Transverse colon (tissue), 4 donors: ENCODE measurements around the gene SYNGR1. TPM values are rescaled to one million over a fixed set of nuclear protein-coding genes. Genes with fewer than 3 reads are reported as not detected.

Experiments used
- DNase-seq: peaks from one replicate; pipeline ENCODE4 v3.0.0-alpha.2; 2019
- H3K27ac ChIP-seq, 4 donors: fragments of 200-600 bp; sonication (generic); 2 replicates each; pipeline ENCODE4 v1.5.1; 2016 to 2018; ENCODE audit warnings: inconsistent platforms in 4 of 4
- H3K27me3 ChIP-seq: fragments of 200-600 bp; sonication (generic); 2 replicates; pipeline ENCODE4 v1.5.1; 2017; ENCODE audit warnings: inconsistent platforms
- H3K36me3 ChIP-seq, 4 donors: fragments of 200-600 bp; sonication (generic); 2 replicates each; pipeline ENCODE4 v1.5.1; 2017 to 2019; ENCODE audit warnings: inconsistent platforms in 4 of 4
- H3K4me1 ChIP-seq, 4 donors: fragments of 200-600 bp; sonication (generic); 2 replicates each; pipeline ENCODE4 v1.5.1; 2017 to 2020; ENCODE audit warnings: inconsistent platforms in 4 of 4
- H3K4me3 ChIP-seq, 4 donors: fragments of 200-600 bp; sonication (generic); 1 replicate in 1 of 4; 2 replicates in 3 of 4; pipeline versions ENCODE4 v1.5.1 to v1.6.1; 2017 to 2019; ENCODE audit warnings: inconsistent platforms in 4 of 4
- H3K9me3 ChIP-seq, 2 donors: fragments of 200-600 bp; sonication (generic); 2 replicates each; pipeline ENCODE4 v1.5.1; 2017 to 2019; ENCODE audit warnings: inconsistent platforms in 2 of 2
- CTCF ChIP-seq, 5 experiments: fragments of 200-600 bp in 3 of 5; fragments of 450-650 bp in 2 of 5; sonication (generic) in 3 of 5; IDR thresholded peaks; 1 replicate in 2 of 5; 2 replicates in 3 of 5; pipeline ENCODE4 v1.5.1; 2016 to 2017; ENCODE audit warnings: antibody characterized with exemption in 5 of 5, inconsistent platforms in 3 of 5, mild to moderate bottlenecking in 2 of 5, moderate library complexity in 1 of 5
- EP300 ChIP-seq: sonication (generic); formaldehyde crosslinking; IDR thresholded peaks from one replicate; pipeline ENCODE4 v1.6.1; 2017; ENCODE audit warnings: antibody characterized with exemption, low read depth
- POLR2A ChIP-seq: fragments of 450-650 bp; IDR thresholded peaks from one replicate; pipeline ENCODE4 v1.6.1; 2016; ENCODE audit warnings: antibody characterized with exemption, mild to moderate bottlenecking, moderate library complexity
- POLR2AphosphoS5 ChIP-seq, 3 donors: sonication (generic); formaldehyde crosslinking; IDR thresholded peaks; one replicate each; pipeline ENCODE4 v1.6.1; 2016; ENCODE audit warnings: antibody characterized with exemption in 3 of 3
- WGBS, 2 donors: methylation state at CpG; one replicate each; pipeline ENCODE4 v1.1.5; 2018; ENCODE audit warnings: low coverage in 1 of 2; 5-methylcytosine and 5-hydroxymethylcytosine counted together
- in situ Hi-C, 4 donors: fragments of 200-750 bp; cut with MboI; loops; one replicate each; pipeline versions ENCODE4 v1.15.0 to v1.15.1; 2017; ENCODE audit warnings: low sequenced_read_pairs in 3 of 4, low pct_ligation_motif_present in 1 of 4, low pct_unique_long_range_greater_than_20kb in 1 of 4
- intact Hi-C: fragments of 100-400 bp; cut with DNase I; formaldehyde crosslinking; loops from one replicate; pipeline ENCODE4 v1.15.1; 2023; ENCODE audit warnings: low total_unique reads
- total RNA-seq, 4 donors: library from RNA; depleted of rRNA; stranded (reverse); fragments of >200 nt; gene quantifications; one replicate each; pipeline ENCODE4 v1.1.0, GENCODE V29; 2016

Gene SYNGR1
- total RNA-seq, 4 donors from 2014 or later, result 6.7 to 10.5 (median 8.0) TPM

- intact Hi-C loops (no loop called here), in situ Hi-C loops (no loop called here)
- 66% methylated on average over 11 of the region's 11 CpGs; no CpG with 5 or more reads in 1 of the 2 donors for WGBS, 2 donors
- Histone ChIP-seq H3K36me3 (peaks cover 0 to 34% (median 9%) of the 10 kb centered on the region in 4 donors), H3K27ac (no peak overlapping the region), H3K9me3 (no peaks in the 10 kb centered on the region), H3K4me3 (no peak overlapping the region), H3K4me1 (peaks cover 0 to 25% (median 3%) of the 10 kb centered on the region in 4 donors), H3K27me3 (no peaks in the 10 kb centered on the region)
- DNase-seq, result no peak
- TF ChIP-seq CTCF (IDR thresholded peaks at IDR 0.05) (no peak), POLR2A (no peak), POLR2AphosphoS5 (IDR thresholded peaks at IDR 0.05) (no peak), EP300 (no peak)
These were observed 65.1 kb downstream of the SYNGR1 start for GRCh38 chr22:39414886-39415285.

GRCh38 chr22:39415506-39415905 lies 65.7 kb downstream of the SYNGR1 start:
- intact Hi-C loops, result no loop called here
- 95% methylated on average over 15 of the region's 16 CpGs; no CpG with 5 or more reads in 1 of the 2 donors for WGBS, 2 donors
- Histone ChIP-seq H3K4me3 (no peak overlapping the region), H3K27ac (no peak overlapping the region), H3K36me3 (peaks cover 0 to 34% (median 12%) of the 10 kb centered on the region in 4 donors), H3K27me3 (no peaks in the 10 kb centered on the region), H3K4me1 (peaks cover 0 to 25% (median 3%) of the 10 kb centered on the region in 4 donors), H3K9me3 (no peaks in the 10 kb centered on the region)
- no peak for DNase-seq
- TF ChIP-seq POLR2AphosphoS5 (IDR thresholded peaks at IDR 0.05), result no peak
- no peak for TF ChIP-seq CTCF (IDR thresholded peaks at IDR 0.05)
- no peak for TF ChIP-seq POLR2A
- no peak for TF ChIP-seq EP300
- in situ Hi-C loops, result no loop called here

DNA sequence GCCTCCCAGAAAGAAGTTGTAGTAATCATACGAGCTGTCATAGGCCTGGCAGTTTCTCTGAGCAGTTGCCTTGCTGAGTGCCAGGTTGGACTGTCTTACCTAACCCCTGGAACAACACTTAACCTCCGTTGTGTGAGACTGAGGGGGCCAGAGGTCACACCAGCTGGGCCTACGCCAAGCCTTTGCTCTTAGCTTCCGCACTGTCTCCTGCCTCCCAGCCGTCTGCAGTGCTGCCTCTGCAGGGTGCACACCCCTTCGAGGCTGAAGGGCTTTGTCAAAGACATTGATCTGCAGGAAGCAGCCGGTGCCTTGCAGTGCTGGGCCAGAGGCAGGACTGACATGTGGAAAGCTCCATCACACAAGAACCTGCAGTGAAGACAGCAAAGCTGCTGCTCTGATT lies 66.5 kb downstream of the SYNGR1 start:
- no peak for DNase-seq
- intact Hi-C loops (no loop called here), in situ Hi-C loops (no loop called here)
- 82% methylated on average over 7 of the region's 7 CpGs; no CpG with 5 or more reads in 1 of the 2 donors for WGBS, 2 donors
- Histone ChIP-seq H3K27me3 (no peaks in the 10 kb centered on the region), H3K9me3 (no peaks in the 10 kb centered on the region), H3K4me3 (no peak overlapping the region), H3K36me3 (peaks cover 0 to 34% (median 13%) of the 10 kb centered on the region in 4 donors), H3K27ac (no peak overlapping the region), H3K4me1 (peaks cover 0 to 25% (median 3%) of the 10 kb centered on the region in 4 donors)
- no peak for TF ChIP-seq POLR2AphosphoS5 (IDR thresholded peaks at IDR 0.05)
- TF ChIP-seq POLR2A, result no peak
- no peak for TF ChIP-seq EP300
- no peak for TF ChIP-seq CTCF (IDR thresholded peaks at IDR 0.05)

DNA sequence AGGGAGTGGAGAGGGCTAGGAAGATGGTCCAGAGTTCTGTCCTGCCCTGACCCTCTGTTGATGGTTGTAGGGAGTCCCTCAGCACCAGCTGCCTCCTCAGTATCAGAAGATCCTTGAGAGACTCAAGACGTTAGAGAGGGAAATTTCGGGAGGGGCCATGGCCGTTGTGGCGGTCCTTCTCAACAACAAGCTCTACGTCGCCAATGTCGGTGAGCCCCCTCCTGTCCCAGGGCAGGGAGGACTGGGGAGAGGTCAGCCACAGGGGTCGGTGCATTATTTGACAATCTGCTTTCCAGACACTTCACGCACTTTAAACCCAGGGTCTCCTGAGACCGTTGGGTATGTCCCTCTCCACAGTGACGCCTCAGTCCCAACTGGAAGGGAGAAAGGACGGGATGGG lies 67.8 kb downstream of the SYNGR1 start:
- peaks cover 0 to 34% (median 15%) of the 10 kb centered on the region in 4 donors for H3K36me3 ChIP-seq

More for the DNA sequence above, 67.8 kb downstream of the SYNGR1 start:
- Histone ChIP-seq H3K4me3 (no peak overlapping the region), H3K4me1 (peaks cover 0 to 13% (median 0%) of the 10 kb centered on the region in 4 donors), H3K9me3 (no peaks in the 10 kb centered on the region), H3K27me3 (no peaks in the 10 kb centered on the region), H3K27ac (no peak overlapping the region)
- in situ Hi-C loops, result no loop called here
- intact Hi-C loops, result no loop called here
- TF ChIP-seq POLR2A (no peak), POLR2AphosphoS5 (IDR thresholded peaks at IDR 0.05) (no peak), CTCF (IDR thresholded peaks at IDR 0.05) (no peak), EP300 (no peak)
- WGBS, 2 donors, result 94 to 96% methylated on average over 5 to 12 of the region's 12 CpGs
- no peak for DNase-seq
